ENCODE measurements around the gene SUPT20HL2.

Gene SUPT20HL2

GRCh38 chrX:24285082-24285481, 28.8 kb downstream of the SUPT20HL2 start:
- Histone ChIP-seq H3K4me1 (no peaks in the 10 kb centered on the region), H3K27ac (no peak overlapping the region)

GRCh38 chrX:24283127-24283794, 30.6 kb downstream of the SUPT20HL2 start:
- Histone ChIP-seq H3K79me2 (no peaks in the 10 kb centered on the region), H3K4me2 (ENCODE audit: low read length) (no peak overlapping the region), H2AFZ (no peak overlapping the region), H3K4me1 (no peaks in the 10 kb centered on the region), H3K4me3 (ENCODE audit: low read depth, low read length) (no peak overlapping the region), H3K9ac (no peak overlapping the region), H3K27me3 (ENCODE audit: control insufficient read depth, insufficient read depth, low read length) (no peaks in the 10 kb centered on the region), H3K9me3 (ENCODE audit: control insufficient read depth, low read length) (no peaks in the 10 kb centered on the region), H3K36me3 (ENCODE audit: control insufficient read depth, insufficient read depth, low read length) (no peaks in the 10 kb centered on the region), H3K27ac (no peak overlapping the region)
- TF ChIP-seq CTCF (IDR thresholded peaks at IDR 0.05): no peak

More at GRCh38 chrX:24285082-24285481, 28.8 kb downstream of the SUPT20HL2 start:
- Histone ChIP-seq H3K79me2 (no peaks in the 10 kb centered on the region), H3K27me3 (ENCODE audit: control insufficient read depth, insufficient read depth, low read length) (no peaks in the 10 kb centered on the region), H3K9me3 (ENCODE audit: control insufficient read depth, low read length) (no peaks in the 10 kb centered on the region), H3K4me3 (ENCODE audit: low read depth, low read length) (no peak overlapping the region), H2AFZ (no peak overlapping the region), H3K36me3 (ENCODE audit: control insufficient read depth, insufficient read depth, low read length) (no peaks in the 10 kb centered on the region), H3K9ac (no peak overlapping the region), H3K4me2 (ENCODE audit: low read length) (no peak overlapping the region)
- no peak for TF ChIP-seq CTCF (IDR thresholded peaks at IDR 0.05)

GRCh38 chrX:24282381-24283126, 31.3 kb downstream of the SUPT20HL2 start:
- no peak overlapping the region for H3K4me2 ChIP-seq (ENCODE audit: low read length)
- H3K9me3 ChIP-seq (ENCODE audit: control insufficient read depth, low read length): no peaks in the 10 kb centered on the region
- no peak overlapping the region for H3K4me3 ChIP-seq (ENCODE audit: low read depth, low read length)
- H3K27ac ChIP-seq: no peak overlapping the region
- no peaks in the 10 kb centered on the region for H3K27me3 ChIP-seq (ENCODE audit: control insufficient read depth, insufficient read depth, low read length)
- no peak overlapping the region for H3K9ac ChIP-seq
- no peaks in the 10 kb centered on the region for H3K4me1 ChIP-seq
- no peak for TF ChIP-seq CTCF (IDR thresholded peaks at IDR 0.05)
- H2AFZ ChIP-seq: no peak overlapping the region
- no peaks in the 10 kb centered on the region for H3K79me2 ChIP-seq
- H3K36me3 ChIP-seq (ENCODE audit: control insufficient read depth, insufficient read depth, low read length): no peaks in the 10 kb centered on the region

GRCh38 chrX:24277405-24277804, 36.5 kb downstream of the SUPT20HL2 start:
- no peaks in the 10 kb centered on the region for H3K27me3 ChIP-seq (ENCODE audit: control insufficient read depth, insufficient read depth, low read length)
- H3K4me2 ChIP-seq (ENCODE audit: low read length): no peak overlapping the region
- no peaks in the 10 kb centered on the region for H3K79me2 ChIP-seq
- no peaks in the 10 kb centered on the region for H3K36me3 ChIP-seq (ENCODE audit: control insufficient read depth, insufficient read depth, low read length)
- no peaks in the 10 kb centered on the region for H3K9me3 ChIP-seq (ENCODE audit: control insufficient read depth, low read length)
- H3K4me3 ChIP-seq (ENCODE audit: low read depth, low read length): no peak overlapping the region
- H3K4me1 ChIP-seq: no peaks in the 10 kb centered on the region
- no peak overlapping the region for H3K27ac ChIP-seq
- H3K9ac ChIP-seq: no peak overlapping the region
- no peak overlapping the region for H2AFZ ChIP-seq
- TF ChIP-seq CTCF (IDR thresholded peaks at IDR 0.05): no peak

All from parathyroid adenoma (tissue), 2 donors.